ENCODE data around the gene ACRV1. TPM values are rescaled to one million over a fixed set of nuclear protein-coding genes. Genes with fewer than 3 reads are reported as not detected.

The ACRV1 gene
- total RNA-seq, 3 donors from 2014 or later (not counting 1 experiment from before 2014, with no cell fraction given): not detected

- H3K27ac ChIP-seq (ENCODE audit: low read length): peak overlapping the region; percentile 98
- peak overlapping the region; percentile 97 to 98 for H3K27ac Mint-ChIP-seq
- peak in 1 of 3 donors; percentile 45 for ATAC-seq
- H3K4me3 Mint-ChIP-seq: peak overlapping the region; percentile 97
- peaks cover 2% of the 10 kb centered on the region for H3K36me3 Mint-ChIP-seq
- peaks cover 18% of the 10 kb centered on the region for H3K4me1 ChIP-seq (ENCODE audit: control insufficient read depth, insufficient read depth, low read length)
- intact Hi-C loops (cut with micrococcal nuclease): loop anchor here (5.0 kb wide), 1 partner anchor 674 kb away; the partner anchor contains the start of gene CCDC15
- H3K36me3 ChIP-seq (ENCODE audit: control insufficient read depth, insufficient read depth, low read length): peaks cover 7% of the 10 kb centered on the region
- no peaks in the 10 kb centered on the region for H3K27me3 ChIP-seq (ENCODE audit: control insufficient read depth, insufficient read depth, low read length)
- H3K4me1 Mint-ChIP-seq: peaks cover 19 to 20% of the 10 kb centered on the region in 2 donors
- peak overlapping the region; percentile 93 for H3K4me3 ChIP-seq (ENCODE audit: low read length)
- DNase-seq: peak in 1 of 2 donors; percentile 63
- H3K27me3 Mint-ChIP-seq (ENCODE audit: low read depth in 2 of 2): no peaks in the 10 kb centered on the region
- H3K9me3 Mint-ChIP-seq: no peaks in the 10 kb centered on the region
- WGBS (ENCODE audit: insufficient coverage): under 1% methylated on average over 15 of the region's 18 CpGs
- no peaks in the 10 kb centered on the region for H3K9me3 ChIP-seq (ENCODE audit: control insufficient read depth, insufficient read depth, low read length)
- no peak for TF ChIP-seq CTCF (IDR thresholded peaks at IDR 0.05)
These were observed 54.2 kb downstream of the ACRV1 start for GRCh38 chr11:125626288-125626950.

GRCh38 chr11:125625630-125626287 lies 54.9 kb downstream of the ACRV1 start:
- intact Hi-C loops (cut with micrococcal nuclease): loop anchor here (1.0 to 5.0 kb wide), 3 partner anchors 33 to 673 kb away; partner anchors contain the start of genes CCDC15, HYLS1 and STT3A
- DNase-seq (peak; percentile 80 to 89), ATAC-seq (peak; percentile 95 to 96 (median 96))
- Histone ChIP-seq H3K27ac (ENCODE audit: low read length) (peak overlapping the region; percentile 98), H3K4me1 (ENCODE audit: control insufficient read depth, insufficient read depth, low read length) (peaks cover 18% of the 10 kb centered on the region), H3K9me3 (ENCODE audit: control insufficient read depth, insufficient read depth, low read length) (no peaks in the 10 kb centered on the region), H3K36me3 (ENCODE audit: control insufficient read depth, insufficient read depth, low read length) (peaks cover 13% of the 10 kb centered on the region), H3K27me3 (ENCODE audit: control insufficient read depth, insufficient read depth, low read length) (no peaks in the 10 kb centered on the region), H3K4me3 (ENCODE audit: low read length) (peak overlapping the region; percentile 93)
- Mint-ChIP-seq H3K36me3 (peaks cover 9% of the 10 kb centered on the region), H3K27ac (peak overlapping the region; percentile 97 to 98), H3K9me3 (no peaks in the 10 kb centered on the region), H3K27me3 (ENCODE audit: low read depth in 2 of 2) (no peaks in the 10 kb centered on the region), H3K4me1 (peaks cover 19 to 20% of the 10 kb centered on the region in 2 donors), H3K4me3 (peak overlapping the region; percentile 97)
- WGBS (ENCODE audit: insufficient coverage): 0% methylated on average over 51 of the region's 51 CpGs
- no peak for TF ChIP-seq CTCF (IDR thresholded peaks at IDR 0.05)

- Mint-ChIP-seq H3K27ac (peak overlapping the region; percentile 97 to 98), H3K27me3 (ENCODE audit: low read depth in 2 of 2) (no peaks in the 10 kb centered on the region), H3K9me3 (no peaks in the 10 kb centered on the region), H3K36me3 (peaks cover 12% of the 10 kb centered on the region), H3K4me3 (peak overlapping the region; percentile 97), H3K4me1 (peaks cover 19 to 20% of the 10 kb centered on the region in 2 donors)
- TF ChIP-seq CTCF (IDR thresholded peaks at IDR 0.05): no peak
- peak overlapping the region; percentile 93 for H3K4me3 ChIP-seq (ENCODE audit: low read length)
- peaks cover 18% of the 10 kb centered on the region for H3K36me3 ChIP-seq (ENCODE audit: control insufficient read depth, insufficient read depth, low read length)
- no peaks in the 10 kb centered on the region for H3K27me3 ChIP-seq (ENCODE audit: control insufficient read depth, insufficient read depth, low read length)
- peak overlapping the region; percentile 98 for H3K27ac ChIP-seq (ENCODE audit: low read length)
- no peaks in the 10 kb centered on the region for H3K9me3 ChIP-seq (ENCODE audit: control insufficient read depth, insufficient read depth, low read length)
- WGBS (ENCODE audit: insufficient coverage): under 1% methylated on average over 20 of the region's 20 CpGs
- no peak for ATAC-seq
- peaks cover 18% of the 10 kb centered on the region for H3K4me1 ChIP-seq (ENCODE audit: control insufficient read depth, insufficient read depth, low read length)
- intact Hi-C loops (cut with micrococcal nuclease): loop anchor here (1.0 to 5.0 kb wide), 3 partner anchors 33 to 673 kb away; partner anchors contain the start of genes CCDC15, HYLS1 and STT3A
- no peak for DNase-seq
These were observed 55.4 kb downstream of the ACRV1 start for GRCh38 chr11:125625225-125625629.

Data from natural killer cell (primary cell).